Heart left ventricle (tissue), 16 donors: Measurements from ENCODE around the gene IRF2BPL. TPM values are rescaled to one million over a fixed set of nuclear protein-coding genes. Genes with fewer than 3 reads are reported as not detected.

ENCODE experiments used
- ATAC-seq, 4 donors: fragments of 200-7000 bp; cut with Tn5 transposase; one replicate each; pipeline ENCODE4 v1.9.1; 2020 to 2022; ENCODE audit warnings: moderate library complexity in 4 of 4, mild to moderate bottlenecking in 3 of 4, moderate number of reproducible peaks in 1 of 4
- DNase-seq, 5 donors: peaks; one replicate each; pipeline ENCODE4 v3.0.0-alpha.2; 2020
- H3K27ac ChIP-seq, 12 donors: fragments of 200-600 bp; sonication (generic) in 4 of 12; one replicate each; pipeline versions ENCODE4 v1.5.0 to v1.8.0; 2016 to 2022; ENCODE audit warnings: mild to moderate bottlenecking in 2 of 12
- H3K27me3 ChIP-seq, 9 donors: fragments of 200-600 bp; sonication (generic) in 2 of 9; one replicate each; pipeline versions ENCODE4 v1.5.1 to v1.8.0; 2016 to 2022; ENCODE audit warnings: mild to moderate bottlenecking in 3 of 9
- H3K36me3 ChIP-seq, 9 donors: fragments of 200-600 bp; sonication (generic) in 2 of 9; one replicate each; pipeline versions ENCODE4 v1.5.0 to v1.8.0; 2018 to 2022; ENCODE audit warnings: mild to moderate bottlenecking in 2 of 9
- H3K4me1 ChIP-seq, 12 donors: fragments of 200-600 bp; sonication (generic) in 4 of 12; one replicate each; pipeline versions ENCODE4 v1.5.0 to v1.8.0; 2016 to 2022; ENCODE audit warnings: mild to moderate bottlenecking in 3 of 12
- H3K4me3 ChIP-seq, 12 donors: fragments of 200-600 bp; sonication (generic) in 4 of 12; one replicate each; pipeline versions ENCODE4 v1.5.0 to v1.8.0; 2017 to 2022; ENCODE audit warnings: mild to moderate bottlenecking in 9 of 12, moderate library complexity in 4 of 12
- H3K9me3 ChIP-seq, 12 donors: fragments of 200-600 bp; sonication (generic) in 4 of 12; one replicate each; pipeline versions ENCODE4 v1.5.0 to v1.8.0; 2016 to 2022; ENCODE audit warnings: mild to moderate bottlenecking in 1 of 12
- POLR2A ChIP-seq, 2 donors: fragments of 450-650 bp; IDR thresholded peaks; one replicate each; pipeline ENCODE4 v1.6.1; 2017; ENCODE audit warnings: antibody characterized with exemption in 2 of 2, mild to moderate bottlenecking in 2 of 2, moderate library complexity in 2 of 2
- WGBS, 4 donors: extraction: QIAGEN DNeasy Blood & Tissue Kit in 2 of 4; methylation state at CpG; one replicate each; pipeline versions ENCODE4 v1.1.5 to v1.1.7; 2013 to 2018; 5-methylcytosine and 5-hydroxymethylcytosine counted together
- intact Hi-C, 10 donors: fragments of 100-400 bp; cut with DNase I; formaldehyde crosslinking; loops; one replicate each; pipeline versions ENCODE4 v1.11.1 to v1.14.2; 2022
- polyA plus RNA-seq, 2 donors: library from polyadenylated mRNA; stranded (reverse); fragments of 200-250 nt; gene quantifications; one replicate each; pipeline ENCODE4 v1.2.3, GENCODE V29; 2013
- total RNA-seq, 9 donors: library from RNA; depleted of rRNA in 2 of 9; stranded (reverse); fragments of >200 nt in 2 of 9; fragmentation: NEBNext Ultra II Directional in 3 of 9; extraction: Animal tissue kit (Norgen Biotek cat#: 25700) in 3 of 9; gene quantifications; one replicate each; pipeline versions ENCODE4 v1.1.0 to v1.2.4, GENCODE V29; 2016 to 2023
- TF ChIP-seq, protein P1 (sequence below), 12 donors: fragments of 200-600 bp; sonication (generic) in 4 of 12; IDR thresholded peaks; one replicate each; pipeline versions ENCODE4 v1.5.0 to v1.8.0; 2018 to 2022; ENCODE audit warnings: antibody characterized with exemption in 12 of 12, mild to moderate bottlenecking in 5 of 12
- donor health status: ischemic (EF 13 %, LVEDD 7.1; RV severe dilation, severe dysfunction).
- donor health status: healthy with polysubstance abuse.
- donor health status: DM: no; HTN: yes; CAD: no.
- donor health status: DM: no; HTN: no; CAD: no.
- donor health status: ischemic (EF 25% LVEDD 6.9; RV normal size, moderate dysfunction).
- donor health status: ischemic (EF 25% LVEDD 5.7; RV mildly dilated, moderate dysfunction).
- donor health status: healthy.
- donor health status: DM: yes; HTN: yes; CAD: no.
- donor health status: ischemic (EF 35%, LVEDD 5.7; RV mildly dilated, moderate dysfunction).
- donor health status: nonischemic (EF 11% LVEDD 7.7; RV severe dilation, severe dysfunction).
- donor health status: DM: yes; HTN: yes; CAD: no.
- donor health status: PGD.
- donor health status: ischemic (EF 29% LVEDD 5.4; RV normal size, mild dysfunction).
- donor health status: nonischemic (EF 23%, LVEDD 6.1; RV moderate dilation, normal function).

IRF2BPL gene
- total and polyA plus RNA-seq, 11 donors, result 7.5 to 59.2 (median 36.2) TPM

- no peaks in the 10 kb centered on the region for H3K36me3 ChIP-seq
- H3K27me3 ChIP-seq, result no peaks in the 10 kb centered on the region
- H3K4me3 ChIP-seq, result peak overlapping the region in 9 of 12 donors; percentile 26 to 55 (median 43)
- peak in 2 of 5 donors; percentile 33 to 46 for DNase-seq
- TF ChIP-seq, protein P1, sequence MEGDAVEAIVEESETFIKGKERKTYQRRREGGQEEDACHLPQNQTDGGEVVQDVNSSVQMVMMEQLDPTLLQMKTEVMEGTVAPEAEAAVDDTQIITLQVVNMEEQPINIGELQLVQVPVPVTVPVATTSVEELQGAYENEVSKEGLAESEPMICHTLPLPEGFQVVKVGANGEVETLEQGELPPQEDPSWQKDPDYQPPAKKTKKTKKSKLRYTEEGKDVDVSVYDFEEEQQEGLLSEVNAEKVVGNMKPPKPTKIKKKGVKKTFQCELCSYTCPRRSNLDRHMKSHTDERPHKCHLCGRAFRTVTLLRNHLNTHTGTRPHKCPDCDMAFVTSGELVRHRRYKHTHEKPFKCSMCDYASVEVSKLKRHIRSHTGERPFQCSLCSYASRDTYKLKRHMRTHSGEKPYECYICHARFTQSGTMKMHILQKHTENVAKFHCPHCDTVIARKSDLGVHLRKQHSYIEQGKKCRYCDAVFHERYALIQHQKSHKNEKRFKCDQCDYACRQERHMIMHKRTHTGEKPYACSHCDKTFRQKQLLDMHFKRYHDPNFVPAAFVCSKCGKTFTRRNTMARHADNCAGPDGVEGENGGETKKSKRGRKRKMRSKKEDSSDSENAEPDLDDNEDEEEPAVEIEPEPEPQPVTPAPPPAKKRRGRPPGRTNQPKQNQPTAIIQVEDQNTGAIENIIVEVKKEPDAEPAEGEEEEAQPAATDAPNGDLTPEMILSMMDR (IDR thresholded peaks at IDR 0.05), result no peak
- peaks cover 42 to 98% (median 91%) of the 10 kb centered on the region in 12 donors for H3K4me1 ChIP-seq
- intact Hi-C loops, result loop anchor here in 4 of 10 donors (1.0 to 5.0 kb wide), 3 partner anchors 14 to 122 kb away; no protein-coding TSS in a partner anchor
- ATAC-seq, result peak in 2 of 4 donors; percentile 6 to 9
- H3K27ac ChIP-seq, result peak overlapping the region; percentile 92 to 99 (median 97)
- WGBS, 4 donors, result 24 to 33% (median 25%) methylated on average over 21 to 23 of the region's 23 CpGs
- no peaks in the 10 kb centered on the region for H3K9me3 ChIP-seq
Observed at GRCh38 chr14:77040741-77041653, 12.5 kb upstream of the IRF2BPL start.

GRCh38 chr14:77040059-77040740 is 11.7 kb upstream of the IRF2BPL start:
- Histone ChIP-seq H3K9me3 (no peaks in the 10 kb centered on the region), H3K27ac (peak overlapping the region; percentile 92 to 99 (median 97)), H3K4me1 (peaks cover 37 to 97% (median 83%) of the 10 kb centered on the region in 12 donors), H3K27me3 (no peaks in the 10 kb centered on the region), H3K36me3 (no peaks in the 10 kb centered on the region), H3K4me3 (peak overlapping the region in 10 of 12 donors; percentile 28 to 55 (median 42))
- TF ChIP-seq POLR2A (IDR thresholded peaks at IDR 0.05), result peak in 1 of 2 donors; percentile 22
- TF ChIP-seq, protein P1 (IDR thresholded peaks at IDR 0.05), result no peak
- peak; percentile 100 for DNase-seq
- intact Hi-C loops, result loop anchor here in 4 of 10 donors (1.0 to 5.0 kb wide), 3 partner anchors 13 to 121 kb away; no protein-coding TSS in a partner anchor
- WGBS, 4 donors, result 0 to 1% (median 0%) methylated on average over 26 of the region's 26 CpGs
- ATAC-seq, result peak; percentile 81 to 91 (median 90)

DNA sequence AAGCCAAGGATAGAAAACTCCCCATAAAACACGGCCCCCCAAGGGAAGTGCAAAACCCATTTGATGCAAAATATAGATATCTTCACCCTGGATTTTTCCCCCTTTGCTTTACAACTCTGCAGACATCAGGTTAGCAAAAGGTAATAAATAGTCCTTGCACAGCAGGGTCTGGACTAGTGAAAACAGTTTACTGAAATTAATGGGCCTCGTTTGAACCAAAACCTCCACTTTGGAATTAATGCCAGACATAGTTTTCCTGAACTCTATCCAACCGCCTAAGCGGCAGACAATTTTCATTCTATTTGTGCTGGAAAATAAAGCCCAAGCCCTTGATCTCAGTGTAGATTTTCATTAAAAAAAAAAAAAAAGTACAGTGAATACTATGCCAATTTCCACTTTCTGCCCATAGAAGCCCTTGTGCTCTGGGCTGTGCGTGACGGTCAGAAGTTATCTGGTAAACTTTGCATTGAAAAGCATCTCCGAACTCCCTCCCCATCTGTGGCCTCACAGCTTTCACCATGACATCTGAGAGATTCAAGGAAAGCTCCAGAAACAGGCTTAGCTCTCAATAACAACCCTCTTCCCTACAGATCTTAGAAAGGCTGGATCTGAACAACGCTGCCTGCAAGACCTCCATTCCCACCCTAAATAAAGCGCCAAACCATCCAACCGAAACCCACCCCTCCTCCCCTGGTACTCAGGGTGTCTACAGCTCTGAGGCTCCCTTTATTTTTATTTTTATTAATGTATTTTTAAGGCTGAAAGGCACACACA is 11.0 kb upstream of the IRF2BPL start:
- DNase-seq, result no peak
- Histone ChIP-seq H3K27ac (peak overlapping the region; percentile 89 to 99 (median 97)), H3K4me1 (peaks cover 37 to 97% (median 79%) of the 10 kb centered on the region in 12 donors), H3K9me3 (no peaks in the 10 kb centered on the region), H3K4me3 (peak overlapping the region in 10 of 12 donors; percentile 28 to 55 (median 42)), H3K27me3 (no peaks in the 10 kb centered on the region), H3K36me3 (no peaks in the 10 kb centered on the region)
- intact Hi-C loops, result loop anchor here in 4 of 10 donors (1.0 to 5.0 kb wide), 3 partner anchors 13 to 120 kb away; no protein-coding TSS in a partner anchor
- no peak for TF ChIP-seq POLR2A (IDR thresholded peaks at IDR 0.05)
- TF ChIP-seq, protein P1 (IDR thresholded peaks at IDR 0.05), result no peak
- ATAC-seq, result no peak
- 15 to 20% (median 17%) methylated on average over 10 of the region's 10 CpGs for WGBS, 4 donors
